Endothelial cell of umbilical vein (primary cell): ENCODE data around the gene TTC21A. TPM values are rescaled to one million over a fixed set of nuclear protein-coding genes. Genes with fewer than 3 reads are reported as not detected.

Experiments
- BruUV-seq: library from RNA; stranded (reverse); fragments of 400-500 nt; replicated peaks from 2 replicates; lab custom pipeline; 2021; lab: Mats Ljungman, UMichigan
- CTCF ChIA-PET: fragments of 300-600, 350-600 bp; sonication (Branson Sonifier 250); formaldehyde crosslinking; loops from one replicate; lab custom pipeline; 2021; ENCODE audit warnings: antibody characterized with exemption, inconsistent platforms; lab: Charles Lee
- POLR2A ChIA-PET: fragments of 300-600, 350-600 bp; sonication (Branson Sonifier 250); formaldehyde crosslinking; loops from one replicate; lab custom pipeline; 2021; ENCODE audit warnings: antibody characterized with exemption, inconsistent platforms; lab: Charles Lee
- DNase-seq: peaks from one replicate; pipeline ENCODE4 v3.0.0-alpha.2; 2011; ENCODE audit warnings: low read depth, low spot score
- FAIRE-seq: peaks from 2 replicates; lab custom pipeline; 2011; peaks lifted over from hg19 to GRCh38; lab: Jason Lieb, UNC
- H2AFZ ChIP-seq: 2 replicates; pipeline ENCODE4 v1.6.0; 2012; ENCODE audit warnings: low read depth, low read length, control low read depth, inconsistent platforms
- H3K27ac ChIP-seq: 2 replicates; pipeline ENCODE4 v1.5.1; 2011; ENCODE audit warnings: low read depth, mild to moderate bottlenecking, control low read depth, low read length, moderate library complexity; ENCODE audit not compliant: insufficient read depth
- H3K27me3 ChIP-seq, 2 experiments: 2 replicates each; pipeline versions ENCODE4 v1.6.0 to v1.6.1; 2011; ENCODE audit warnings: low read length in 2 of 2, mixed read lengths in 1 of 2; ENCODE audit not compliant: control insufficient read depth in 2 of 2, insufficient read depth in 2 of 2
- H3K36me3 ChIP-seq, 2 experiments: 2 replicates in 1 of 2; 3 replicates in 1 of 2; pipeline ENCODE4 v1.5.1; 2011; ENCODE audit warnings: low read length in 2 of 2, mild to moderate bottlenecking in 1 of 2, moderate library complexity in 1 of 2; ENCODE audit not compliant: control insufficient read depth in 2 of 2, insufficient read depth in 2 of 2; ENCODE audit errors: extremely low read depth in 1 of 2
- H3K4me1 ChIP-seq: 3 replicates; pipeline ENCODE4 v1.5.1; 2011; ENCODE audit warnings: mild to moderate bottlenecking, low read length; ENCODE audit not compliant: control insufficient read depth, insufficient read depth; ENCODE audit errors: extremely low read depth
- H3K4me2 ChIP-seq: 2 replicates; pipeline ENCODE4 v1.6.1; 2011; ENCODE audit warnings: low read length, control low read depth, mixed read lengths; ENCODE audit not compliant: insufficient read depth
- H3K4me3 ChIP-seq, 3 experiments: fragments of 200-600 bp in 1 of 3; sonication (generic), shearing (Covaris generic) in 1 of 3; replicated peaks in 1 of 3; 2 replicates each; pipeline ENCODE4 v1.5.1; 2011 to 2016; ENCODE audit warnings: control low read depth in 3 of 3, low read length in 3 of 3, mild to moderate bottlenecking in 2 of 3, inconsistent platforms in 1 of 3, low read depth in 1 of 3, moderate library complexity in 1 of 3; ENCODE audit not compliant: insufficient read depth in 1 of 3
- H3K79me2 ChIP-seq: 2 replicates; pipeline ENCODE4 v1.6.0; 2012; ENCODE audit warnings: low read length, inconsistent platforms; ENCODE audit not compliant: control insufficient read depth, insufficient read depth
- H3K9ac ChIP-seq: replicated peaks from 2 replicates; pipeline ENCODE3; 2011; ENCODE audit warnings: low read length, control low read depth; ENCODE audit not compliant: insufficient read depth; ENCODE audit errors: extremely low read depth
- H3K9me1 ChIP-seq: replicated peaks from 3 replicates; pipeline ENCODE4 v1.6.0; 2011; ENCODE audit warnings: mild to moderate bottlenecking, low read length; ENCODE audit not compliant: control insufficient read depth, insufficient read depth; ENCODE audit errors: extremely low read depth
- H3K9me3 ChIP-seq: replicated peaks from 2 replicates; pipeline ENCODE4 v1.5.1; 2012; ENCODE audit warnings: low read length, inconsistent platforms; ENCODE audit not compliant: control insufficient read depth, insufficient read depth
- H4K20me1 ChIP-seq: replicated peaks from 2 replicates; pipeline ENCODE3; 2011; ENCODE audit warnings: mild to moderate bottlenecking, low read length; ENCODE audit not compliant: control insufficient read depth, insufficient read depth; ENCODE audit errors: extremely low read depth
- CTCF ChIP-seq, 2 donors: IDR thresholded peaks; 1 replicate in 1 of 2; 2 replicates in 1 of 2; pipeline ENCODE4 v1.5.1; 2011; ENCODE audit warnings: low read length in 2 of 2, mild to moderate bottlenecking in 2 of 2, moderate library complexity in 2 of 2, control low read depth in 1 of 2, inconsistent platforms in 1 of 2, low read depth in 1 of 2; ENCODE audit not compliant: insufficient read depth in 1 of 2; ENCODE audit errors: extremely low read depth in 1 of 2
- EZH2 ChIP-seq: IDR thresholded peaks from 2 replicates; pipeline ENCODE4 v1.6.1; 2012; ENCODE audit warnings: borderline replicate concordance, low read depth, mild to moderate bottlenecking, moderate library complexity, low read length, inconsistent platforms; ENCODE audit not compliant: severe bottlenecking
- FOS ChIP-seq: IDR thresholded peaks from 2 replicates; pipeline ENCODE4 v1.6.1; 2011; ENCODE audit warnings: mild to moderate bottlenecking, low read length, moderate library complexity, borderline replicate concordance; ENCODE audit not compliant: insufficient read depth
- JUN ChIP-seq: IDR thresholded peaks from 2 replicates; pipeline ENCODE4 v1.6.1; 2011; ENCODE audit warnings: borderline replicate concordance, low read depth; ENCODE audit not compliant: insufficient read length, insufficient read depth
- MYC ChIP-seq: IDR thresholded peaks from one replicate; pipeline ENCODE4 v1.6.1; 2011; ENCODE audit warnings: mild to moderate bottlenecking, low read depth, low read length
- POLR2A ChIP-seq: IDR thresholded peaks from 2 replicates; pipeline ENCODE4 v1.6.1; 2012; ENCODE audit warnings: low read depth, mild to moderate bottlenecking, control low read depth, low read length
- dilution Hi-C: fragments of 300-500 bp; cut with MboI; formaldehyde crosslinking; loops from one replicate; pipeline ENCODE4 v1.15.0; 2019; ENCODE audit warnings: low sequenced_read_pairs; ENCODE audit not compliant: extremely low pct_ligation_motif_present
- intact Hi-C: fragments of 100-400 bp; cut with micrococcal nuclease; formaldehyde crosslinking; loops from one replicate; pipeline ENCODE4 v1.10.0; 2022
- polyA plus RNA-seq, 4 experiments: library from polyadenylated mRNA; depleted of rRNA in 3 of 4; stranded (reverse) in 3 of 4; unstranded in 1 of 4; fragments of >200 nt; gene quantifications; 2 replicates each; pipeline versions ENCODE4 v1.2.1 to v1.2.3, GENCODE V29; 2011 to 2012; ENCODE audit warnings: missing spikeins in 1 of 4
- total RNA-seq: library from RNA; stranded (reverse); gene quantifications from 2 replicates; pipeline ENCODE4 v1.2.3, GENCODE V29; 2021

Gene TTC21A
- total and polyA plus RNA-seq, 2 donors (not counting 3 experiments of a cell fraction or from before 2014, with no cell fraction given): 4.7 to 7.8 TPM

DNA sequence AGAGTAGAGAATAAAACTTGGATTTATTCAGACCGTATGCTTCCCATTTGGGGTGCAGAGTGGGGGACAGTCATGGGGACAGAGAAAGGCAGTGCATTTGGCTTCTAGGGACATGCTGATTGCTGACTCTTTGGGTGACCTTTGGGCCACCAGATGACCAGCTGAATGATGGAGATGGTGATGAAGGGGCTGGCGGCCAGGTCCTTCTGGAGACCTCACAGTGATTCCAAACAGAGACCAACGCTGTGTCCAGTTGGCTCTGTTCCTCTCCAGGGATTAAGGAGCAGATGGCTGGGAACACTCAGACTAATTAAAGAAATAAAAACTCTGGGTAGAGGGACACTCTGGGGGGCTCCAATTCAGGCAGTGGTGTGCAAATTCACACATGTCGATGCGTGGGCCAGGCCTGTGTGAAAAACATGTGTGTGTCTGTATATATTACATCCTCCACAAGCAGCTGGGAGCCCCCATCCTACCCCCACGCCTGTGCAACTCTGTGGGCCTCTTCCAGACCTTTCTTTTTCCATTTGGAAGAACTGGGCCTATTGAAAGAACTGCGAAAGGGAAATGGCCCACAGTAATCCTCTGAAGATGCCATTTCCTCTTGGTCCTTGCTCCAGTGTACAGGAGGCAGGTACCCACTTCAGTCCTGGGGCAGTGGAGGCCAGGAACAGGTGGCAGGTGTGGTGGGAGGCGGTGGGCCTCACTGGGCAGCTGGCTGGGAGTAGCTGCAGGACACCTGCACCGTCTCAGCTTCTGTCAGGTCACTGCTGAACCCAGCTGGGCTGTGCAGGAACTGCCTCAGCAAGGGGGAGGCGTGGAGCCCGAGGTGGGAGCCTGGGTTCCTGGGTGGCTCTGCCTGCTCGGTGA, 76.0 kb downstream of the TTC21A start:
- no peak for DNase-seq
- Histone ChIP-seq H3K36me3 (no peaks in the 10 kb centered on the region), H3K27ac (no peak overlapping the region), H3K79me2 (no peaks in the 10 kb centered on the region), H3K4me2 (no peak overlapping the region), H3K27me3 (no peaks in the 10 kb centered on the region), H3K4me1 (peaks cover 13% of the 10 kb centered on the region), H3K9me3 (no peaks in the 10 kb centered on the region), H3K4me3 (no peak overlapping the region), H3K9ac (no peak overlapping the region), H2AFZ (no peak overlapping the region), H3K9me1 (no peaks in the 10 kb centered on the region), H4K20me1 (no peaks in the 10 kb centered on the region)
- ChIA-PET CTCF (interaction anchor here (1.2 to 14.2 kb wide), 4 partner anchors 55 to 109 kb away, joined by 4 to 172 read pairs (median 7); no protein-coding TSS in a partner anchor), POLR2A (no interaction called here)
- no TSS peak for BruUV-seq
- no peak for TF ChIP-seq CTCF (IDR thresholded peaks at IDR 0.05; ENCODE audit: extremely low read depth in 1 of 2, insufficient read depth in 1 of 2, low read depth in 1 of 2, low read length in 2 of 2)
- no peak for TF ChIP-seq EZH2
- no peak for TF ChIP-seq JUN
- no peak for TF ChIP-seq FOS
- no peak for TF ChIP-seq POLR2A
- no peak for TF ChIP-seq MYC
- dilution Hi-C loops: no loop called here
- FAIRE-seq: no peak
- intact Hi-C loops: no loop called here
